SK-N-MC (cell line): Measurements from ENCODE around the gene SLC10A1.

Experiments
- EZH2 ChIP-seq: fragments of 200-600 bp; sonication (generic); IDR thresholded peaks from one replicate; pipeline ENCODE4 v1.6.1; 2017; ENCODE audit warnings: antibody characterized with exemption
- FOXP2 ChIP-seq: optimal IDR thresholded peaks from 2 replicates; pipeline ENCODE3; 2011; ENCODE audit warnings: mild to moderate bottlenecking, moderate library complexity; ENCODE audit not compliant: insufficient read depth; ENCODE audit errors: extremely low read length, control extremely low read depth
- POLR2AphosphoS5 ChIP-seq: IDR thresholded peaks from 2 replicates; pipeline ENCODE4 v1.6.1; 2012; ENCODE audit warnings: mild to moderate bottlenecking, low read depth, low read length, borderline replicate concordance

GRCh38 chr14:69752773-69753172 is 44.3 kb downstream of the SLC10A1 start:
- TF ChIP-seq POLR2AphosphoS5, result no peak
- no peak for TF ChIP-seq EZH2
- TF ChIP-seq FOXP2, result no peak
